Caco-2 (cell line): Measurements from ENCODE around the gene CENPP. TPM values are rescaled to one million over a fixed set of nuclear protein-coding genes. Genes with fewer than 3 reads are reported as not detected.

Source experiments
- BruUV-seq: library from RNA; stranded (reverse); fragments of 400-500 nt; replicated peaks from 2 replicates; lab custom pipeline; 2021; lab: Mats Ljungman, UMichigan
- CTCF ChIA-PET: fragments of 300-600 bp; sonication (Branson Sonifier 250); formaldehyde crosslinking; loops from one replicate; lab custom pipeline; 2022; ENCODE audit warnings: antibody characterized with exemption; lab: Charles Lee
- POLR2A ChIA-PET: fragments of 300-600 bp; sonication (Branson Sonifier 250); formaldehyde crosslinking; loops from one replicate; lab custom pipeline; 2022; ENCODE audit warnings: antibody characterized with exemption; lab: Charles Lee
- DNase-seq, 2 experiments: peaks; one replicate each; pipeline versions ENCODE4 v3.0.0 to v3.0.0-alpha.2; 2020 to 2022
- H3K27me3 ChIP-seq: replicated peaks from 2 replicates; pipeline ENCODE4 v1.6.0; 2011; ENCODE audit warnings: low read length; ENCODE audit not compliant: control insufficient read depth, insufficient read depth
- H3K36me3 ChIP-seq: 2 replicates; pipeline ENCODE4 v1.5.1; 2011; ENCODE audit warnings: low read length; ENCODE audit not compliant: control insufficient read depth, insufficient read depth
- H3K4me1 ChIP-seq: fragments of 250-450 bp; sonication (Bioruptor Pico); 2 replicates; pipeline ENCODE4 v1.5.1; 2020; ENCODE audit warnings: mild to moderate bottlenecking
- H3K4me3 ChIP-seq: 2 replicates; pipeline ENCODE4 v1.5.1; 2011; ENCODE audit warnings: low read depth, mild to moderate bottlenecking, control low read depth, low read length
- H3K9me3 ChIP-seq: fragments of 250-450 bp; sonication (Bioruptor Pico); 2 replicates; pipeline ENCODE4 v1.5.1; 2020; ENCODE audit warnings: mild to moderate bottlenecking, moderate library complexity
- H3K27ac Mint-ChIP-seq: one replicate; pipeline ENCODE4 v1.8.0; 2022; ENCODE audit warnings: mixed read lengths; ENCODE audit not compliant: unreplicated experiment
- H3K27me3 Mint-ChIP-seq: one replicate; pipeline ENCODE4 v1.8.0; 2022; ENCODE audit warnings: mixed read lengths; ENCODE audit not compliant: insufficient read depth, unreplicated experiment
- H3K36me3 Mint-ChIP-seq: one replicate; pipeline ENCODE4 v1.8.0; 2022; ENCODE audit warnings: mild to moderate bottlenecking, mixed read lengths; ENCODE audit not compliant: insufficient read depth, unreplicated experiment
- H3K4me1 Mint-ChIP-seq: one replicate; pipeline ENCODE4 v1.8.0; 2022; ENCODE audit warnings: low read depth, mixed read lengths; ENCODE audit not compliant: unreplicated experiment
- H3K4me3 Mint-ChIP-seq: one replicate; pipeline ENCODE4 v1.8.0; 2022; ENCODE audit warnings: mild to moderate bottlenecking, moderate library complexity, mixed read lengths; ENCODE audit not compliant: unreplicated experiment
- H3K9me3 Mint-ChIP-seq: one replicate; pipeline ENCODE4 v1.8.0; 2022; ENCODE audit warnings: mixed read lengths; ENCODE audit not compliant: unreplicated experiment
- intact Hi-C: fragments of 100-400 bp; cut with micrococcal nuclease; formaldehyde crosslinking; loops from one replicate; pipeline ENCODE4 v1.10.0; 2022; ENCODE audit not compliant: unreplicated experiment
- total RNA-seq: library from RNA; stranded (reverse); gene quantifications from 2 replicates; pipeline ENCODE4 v1.2.3, GENCODE V29; 2022
- TF ChIP-seq, protein P1 (sequence below), 2 experiments: fragments of 200-600 bp in 1 of 2; IDR thresholded peaks; 1 replicate in 1 of 2; 2 replicates in 1 of 2; pipeline versions ENCODE4 v1.5.1 to v1.8.0; 2011 to 2022; ENCODE audit warnings: antibody characterized with exemption in 1 of 2, control low read depth in 1 of 2, inconsistent platforms in 1 of 2, low read depth in 1 of 2, low read length in 1 of 2, mild to moderate bottlenecking in 1 of 2, moderate library complexity in 1 of 2; ENCODE audit not compliant: insufficient read depth in 1 of 2, severe bottlenecking in 1 of 2, unreplicated experiment in 1 of 2

Gene CENPP
- total RNA-seq, 1 experiment from 2014 or later, result 7.6 TPM

DNA sequence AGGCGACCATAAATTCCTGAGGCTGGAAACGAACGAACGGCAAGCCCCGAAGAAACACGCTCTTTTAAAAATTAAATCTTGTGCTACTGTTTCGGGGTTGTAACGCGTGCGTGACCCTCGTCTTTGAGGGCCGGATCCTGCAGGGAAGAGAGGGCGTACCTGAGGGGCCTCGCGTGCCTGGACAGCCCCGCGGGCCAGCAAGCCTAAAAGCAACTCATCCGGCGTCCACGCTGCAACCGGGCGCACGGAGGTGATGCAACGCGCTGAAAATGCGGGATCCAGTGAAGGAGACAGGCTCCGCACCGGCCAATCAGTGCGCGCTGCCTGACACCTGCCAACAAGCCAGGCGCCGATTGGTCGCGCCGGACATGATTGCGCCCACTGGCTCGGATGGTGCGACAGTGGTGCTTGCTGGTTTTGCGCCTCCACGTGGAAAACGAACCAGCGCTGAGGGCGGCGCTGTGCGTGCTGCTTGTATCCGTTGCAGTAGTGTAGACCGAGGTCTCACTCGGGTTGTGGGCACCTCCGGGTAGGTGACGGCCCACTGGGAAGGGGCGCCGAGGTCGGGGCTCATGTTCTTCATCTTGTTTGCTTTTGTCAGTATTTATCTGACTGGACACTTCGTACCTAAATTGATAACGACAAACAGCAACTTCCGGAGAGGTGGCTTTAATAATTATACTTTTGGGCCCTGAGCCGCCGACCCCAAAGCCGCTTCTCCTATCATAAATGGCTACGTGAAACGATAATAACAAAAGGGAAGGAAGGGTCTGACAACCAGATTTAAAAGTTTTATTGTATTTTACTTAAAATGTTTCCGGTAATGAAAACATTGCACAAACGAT lies 32.1 kb upstream of the CENPP start, which contains the start of gene IARS1:
IARS1 (minus strand) TSS at position 246 of the 845 bp plus-strand sequence. CDS start 4,278 bp downstream, outside the sequence.
- Histone ChIP-seq H3K36me3 (no peaks in the 10 kb centered on the region), H3K27me3 (no peaks in the 10 kb centered on the region), H3K4me3 (peak within 1 kb of the TSS; percentile 80), H3K4me1 (peaks cover 9% of the 10 kb centered on the region; the same call in 1 of the 2 replicates), H3K9me3 (no peaks in the 10 kb centered on the region)
- CTCF ChIA-PET, result no interaction called here
- DNase-seq, result peak; percentile 96 to 97
- Mint-ChIP-seq H3K36me3 (peaks cover 54% of the 10 kb centered on the region), H3K4me3 (peak within 1 kb of the TSS; percentile 92), H3K27ac (peak within 1 kb of the TSS; percentile 98), H3K27me3 (no peaks in the 10 kb centered on the region), H3K4me1 (peaks cover 7% of the 10 kb centered on the region), H3K9me3 (no peaks in the 10 kb centered on the region)
- POLR2A ChIA-PET, result no interaction called here
- TSS peak; percentile 93 for BruUV-seq
- intact Hi-C loops, result no loop called here
- TF ChIP-seq, protein P1, sequence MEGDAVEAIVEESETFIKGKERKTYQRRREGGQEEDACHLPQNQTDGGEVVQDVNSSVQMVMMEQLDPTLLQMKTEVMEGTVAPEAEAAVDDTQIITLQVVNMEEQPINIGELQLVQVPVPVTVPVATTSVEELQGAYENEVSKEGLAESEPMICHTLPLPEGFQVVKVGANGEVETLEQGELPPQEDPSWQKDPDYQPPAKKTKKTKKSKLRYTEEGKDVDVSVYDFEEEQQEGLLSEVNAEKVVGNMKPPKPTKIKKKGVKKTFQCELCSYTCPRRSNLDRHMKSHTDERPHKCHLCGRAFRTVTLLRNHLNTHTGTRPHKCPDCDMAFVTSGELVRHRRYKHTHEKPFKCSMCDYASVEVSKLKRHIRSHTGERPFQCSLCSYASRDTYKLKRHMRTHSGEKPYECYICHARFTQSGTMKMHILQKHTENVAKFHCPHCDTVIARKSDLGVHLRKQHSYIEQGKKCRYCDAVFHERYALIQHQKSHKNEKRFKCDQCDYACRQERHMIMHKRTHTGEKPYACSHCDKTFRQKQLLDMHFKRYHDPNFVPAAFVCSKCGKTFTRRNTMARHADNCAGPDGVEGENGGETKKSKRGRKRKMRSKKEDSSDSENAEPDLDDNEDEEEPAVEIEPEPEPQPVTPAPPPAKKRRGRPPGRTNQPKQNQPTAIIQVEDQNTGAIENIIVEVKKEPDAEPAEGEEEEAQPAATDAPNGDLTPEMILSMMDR (IDR thresholded peaks at IDR 0.05; ENCODE audit: insufficient read depth in 1 of 2, low read depth in 1 of 2, low read length in 1 of 2, severe bottlenecking in 1 of 2, unreplicated experiment in 1 of 2), result peak in 1 of 2 experiments; percentile 39

DNA sequence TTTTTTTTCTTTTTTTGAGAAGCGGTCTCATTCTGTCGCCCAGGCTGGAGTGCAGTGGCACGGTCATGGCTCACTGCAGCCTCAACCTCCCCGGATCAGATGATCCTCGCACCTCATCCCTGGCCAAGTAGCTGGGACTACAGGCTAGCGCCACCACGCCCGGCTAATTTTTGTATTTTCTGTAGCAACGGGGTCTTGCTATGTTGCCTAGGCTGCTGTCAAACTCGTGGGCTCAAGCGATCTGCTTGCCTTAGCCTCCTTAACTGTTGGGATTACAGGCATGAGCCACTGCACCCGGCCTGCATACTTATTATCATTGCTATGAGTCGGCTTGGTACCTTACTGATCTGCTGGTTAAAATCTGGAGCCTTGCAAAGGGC lies 31.5 kb upstream of the CENPP start:
- H3K4me3 ChIP-seq, result peak overlapping the region; percentile 80
- H3K4me1 ChIP-seq, result peaks cover 9% of the 10 kb centered on the region; the same call in 1 of the 2 replicates
- Mint-ChIP-seq H3K4me1 (peaks cover 7% of the 10 kb centered on the region), H3K27ac (peak overlapping the region; percentile 98), H3K36me3 (peaks cover 57% of the 10 kb centered on the region), H3K9me3 (no peaks in the 10 kb centered on the region), H3K27me3 (no peaks in the 10 kb centered on the region), H3K4me3 (peak overlapping the region; percentile 92)
- no peaks in the 10 kb centered on the region for H3K36me3 ChIP-seq
- DNase-seq, result peak in 1 of 2 experiments; percentile 2
- H3K9me3 ChIP-seq, result no peaks in the 10 kb centered on the region
- ChIA-PET POLR2A (no interaction called here), CTCF (no interaction called here)
- H3K27me3 ChIP-seq, result no peaks in the 10 kb centered on the region
- intact Hi-C loops, result no loop called here
- TF ChIP-seq, protein P1 (IDR thresholded peaks at IDR 0.05; ENCODE audit: insufficient read depth in 1 of 2, low read depth in 1 of 2, low read length in 1 of 2, severe bottlenecking in 1 of 2, unreplicated experiment in 1 of 2), result no peak
- no TSS peak for BruUV-seq

DNA sequence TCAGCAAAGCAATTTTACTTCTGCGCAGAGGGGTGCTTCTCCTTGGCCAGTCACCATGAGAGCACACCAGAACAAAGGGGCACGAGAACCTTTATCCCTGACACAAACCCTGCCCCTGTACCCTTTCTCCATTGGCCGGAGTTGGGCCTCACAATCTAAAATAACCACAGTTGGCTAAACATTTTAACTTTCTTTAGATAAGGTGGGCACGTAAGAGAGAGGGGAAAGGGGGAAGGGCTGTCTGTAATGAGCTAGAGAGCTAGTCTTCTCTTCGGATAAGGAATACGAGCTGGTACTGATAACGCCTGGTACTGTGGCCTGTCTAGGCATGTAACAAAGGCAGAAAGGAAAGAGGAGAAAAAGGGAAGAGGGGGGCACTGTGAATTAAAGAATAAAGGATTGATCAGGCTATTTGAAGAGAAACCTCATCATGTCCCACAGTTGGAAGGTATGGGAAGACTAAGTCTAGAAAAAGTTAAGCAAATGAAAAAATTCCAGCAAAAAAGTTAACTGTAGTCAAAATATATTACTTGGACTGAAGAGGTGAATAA lies 30.4 kb upstream of the CENPP start:
- peak overlapping the region; percentile 33 for H3K4me3 Mint-ChIP-seq
- peaks cover 9% of the 10 kb centered on the region; the same call in 1 of the 2 replicates for H3K4me1 ChIP-seq
- H3K4me3 ChIP-seq, result no peak overlapping the region
- CTCF ChIA-PET, result no interaction called here
- H3K27ac Mint-ChIP-seq, result peak overlapping the region; percentile 76
- DNase-seq, result no peak
- POLR2A ChIA-PET, result interaction anchor here (0.5 kb wide), 1 partner anchor 26 kb away, joined by 3 read pairs; no protein-coding TSS in a partner anchor
- intact Hi-C loops, result no loop called here
- BruUV-seq, result no TSS peak
- TF ChIP-seq, protein P1 (IDR thresholded peaks at IDR 0.05; ENCODE audit: insufficient read depth in 1 of 2, low read depth in 1 of 2, low read length in 1 of 2, severe bottlenecking in 1 of 2, unreplicated experiment in 1 of 2), result no peak
- H3K27me3 Mint-ChIP-seq, result no peaks in the 10 kb centered on the region
- H3K9me3 ChIP-seq, result no peaks in the 10 kb centered on the region
- peaks cover 7% of the 10 kb centered on the region for H3K4me1 Mint-ChIP-seq
- H3K27me3 ChIP-seq, result no peaks in the 10 kb centered on the region
- H3K9me3 Mint-ChIP-seq, result no peaks in the 10 kb centered on the region
- peaks cover 54% of the 10 kb centered on the region for H3K36me3 Mint-ChIP-seq
- H3K36me3 ChIP-seq, result no peaks in the 10 kb centered on the region
